Osteoblast (primary cell): ENCODE data around the gene SYT14. TPM values are rescaled to one million over a fixed set of nuclear protein-coding genes. Genes with fewer than 3 reads are reported as not detected.

Experiments
- DNase-seq: peaks from one replicate; pipeline ENCODE4 v3.0.0; 2011; ENCODE audit warnings: low spot score, mixed read lengths; ENCODE audit not compliant: insufficient read length; ENCODE audit errors: missing footprints
- H2AFZ ChIP-seq: 2 replicates; pipeline ENCODE4 v1.6.0; 2011; ENCODE audit warnings: mild to moderate bottlenecking, low read length
- H3K27ac ChIP-seq: 2 replicates; pipeline ENCODE4 v1.5.1; 2011; ENCODE audit warnings: mild to moderate bottlenecking, low read depth, low read length, moderate library complexity
- H3K27me3 ChIP-seq: 2 replicates; pipeline ENCODE4 v1.6.0; 2012; ENCODE audit warnings: mild to moderate bottlenecking, control low read depth, inconsistent platforms, low read length, moderate library complexity; ENCODE audit not compliant: insufficient read depth
- H3K36me3 ChIP-seq: 2 replicates; pipeline ENCODE4 v1.5.1; 2011; ENCODE audit warnings: mild to moderate bottlenecking, low read length, control low read depth, moderate library complexity; ENCODE audit not compliant: insufficient read depth
- H3K4me1 ChIP-seq: 2 replicates; pipeline ENCODE4 v1.5.1; 2011; ENCODE audit warnings: mild to moderate bottlenecking, low read length, control low read depth, moderate library complexity; ENCODE audit not compliant: insufficient read depth
- H3K4me2 ChIP-seq: 2 replicates; pipeline ENCODE4 v1.6.0; 2011; ENCODE audit warnings: mild to moderate bottlenecking, low read length; ENCODE audit not compliant: insufficient read depth
- H3K4me3 ChIP-seq: fragments of 200-600 bp; sonication (generic); 3 replicates; pipeline ENCODE4 v1.5.1; 2012; ENCODE audit warnings: mild to moderate bottlenecking, low read length, inconsistent platforms; ENCODE audit not compliant: insufficient read depth
- H3K79me2 ChIP-seq: 2 replicates; pipeline ENCODE4 v1.6.0; 2012; ENCODE audit warnings: mild to moderate bottlenecking, low read length, control low read depth, inconsistent platforms; ENCODE audit not compliant: insufficient read depth
- H3K9me3 ChIP-seq: 2 replicates; pipeline ENCODE4 v1.5.1; 2011; ENCODE audit warnings: low read depth, low read length, control low read depth
- H4K20me1 ChIP-seq: 2 replicates; pipeline ENCODE4 v1.6.0; 2012; ENCODE audit warnings: mild to moderate bottlenecking, low read length, control low read depth; ENCODE audit not compliant: insufficient read depth
- CTCF ChIP-seq: IDR thresholded peaks from 2 replicates; pipeline ENCODE4 v1.5.1; 2011; ENCODE audit warnings: mild to moderate bottlenecking, low read depth, low read length, moderate library complexity; ENCODE audit errors: extremely low read depth
- total RNA-seq: library from RNA; depleted of rRNA; stranded (reverse); fragments of >200 nt; gene quantifications from 2 replicates; pipeline ENCODE4 v1.2.3, GENCODE V29; 2012

The SYT14 gene
- total RNA-seq, 1 donor = 0.36 TPM

- TF ChIP-seq CTCF = no peak
- peaks cover 42% of the 10 kb centered on the region for H3K27me3 ChIP-seq
Observed at GRCh38 chr1:209936125-209936524, 1.9 kb upstream of the SYT14 start.

GRCh38 chr1:209945377-209945776 lies 7.4 kb downstream of the SYT14 start:
- Histone ChIP-seq H2AFZ (no peak overlapping the region), H3K27me3 (peaks cover 15% of the 10 kb centered on the region), H4K20me1 (no peaks in the 10 kb centered on the region), H3K4me1 (no peaks in the 10 kb centered on the region), H3K36me3 (no peaks in the 10 kb centered on the region), H3K79me2 (no peaks in the 10 kb centered on the region), H3K9me3 (no peaks in the 10 kb centered on the region), H3K27ac (no peak overlapping the region), H3K4me3 (no peak overlapping the region), H3K4me2 (no peak overlapping the region)
- DNase-seq = no peak
- no peak for TF ChIP-seq CTCF

More at GRCh38 chr1:209936125-209936524, 1.9 kb upstream of the SYT14 start:
- no peak for DNase-seq
- H4K20me1 ChIP-seq = no peaks in the 10 kb centered on the region
- no peaks in the 10 kb centered on the region for H3K79me2 ChIP-seq
- no peaks in the 10 kb centered on the region for H3K4me1 ChIP-seq
- no peak overlapping the region for H3K27ac ChIP-seq
- H3K4me2 ChIP-seq = no peak overlapping the region
- H3K4me3 ChIP-seq = no peak overlapping the region
- no peaks in the 10 kb centered on the region for H3K9me3 ChIP-seq
- H3K36me3 ChIP-seq = no peaks in the 10 kb centered on the region
- H2AFZ ChIP-seq = no peak overlapping the region

GRCh38 chr1:209948155-209948554 lies 10.1 kb downstream of the SYT14 start:
- Histone ChIP-seq H3K27me3 (peaks cover 2% of the 10 kb centered on the region), H2AFZ (no peak overlapping the region), H3K27ac (no peak overlapping the region), H3K36me3 (no peaks in the 10 kb centered on the region), H4K20me1 (no peaks in the 10 kb centered on the region), H3K4me1 (no peaks in the 10 kb centered on the region), H3K9me3 (no peaks in the 10 kb centered on the region), H3K4me3 (no peak overlapping the region), H3K79me2 (no peaks in the 10 kb centered on the region), H3K4me2 (no peak overlapping the region)
- no peak for DNase-seq
- no peak for TF ChIP-seq CTCF

- no peak for DNase-seq
- Histone ChIP-seq H3K4me1 (no peaks in the 10 kb centered on the region), H2AFZ (no peak overlapping the region), H3K79me2 (no peaks in the 10 kb centered on the region), H3K27ac (no peak overlapping the region), H3K9me3 (no peaks in the 10 kb centered on the region), H3K4me2 (no peak overlapping the region), H3K4me3 (no peak overlapping the region), H3K27me3 (peaks cover 5% of the 10 kb centered on the region), H4K20me1 (no peaks in the 10 kb centered on the region), H3K36me3 (no peaks in the 10 kb centered on the region)
- TF ChIP-seq CTCF = no peak
Observed at GRCh38 chr1:209956116-209956515, 18.1 kb downstream of the SYT14 start.
